ENCODE measurements around the gene AURKAIP1.

Gene AURKAIP1

DNA sequence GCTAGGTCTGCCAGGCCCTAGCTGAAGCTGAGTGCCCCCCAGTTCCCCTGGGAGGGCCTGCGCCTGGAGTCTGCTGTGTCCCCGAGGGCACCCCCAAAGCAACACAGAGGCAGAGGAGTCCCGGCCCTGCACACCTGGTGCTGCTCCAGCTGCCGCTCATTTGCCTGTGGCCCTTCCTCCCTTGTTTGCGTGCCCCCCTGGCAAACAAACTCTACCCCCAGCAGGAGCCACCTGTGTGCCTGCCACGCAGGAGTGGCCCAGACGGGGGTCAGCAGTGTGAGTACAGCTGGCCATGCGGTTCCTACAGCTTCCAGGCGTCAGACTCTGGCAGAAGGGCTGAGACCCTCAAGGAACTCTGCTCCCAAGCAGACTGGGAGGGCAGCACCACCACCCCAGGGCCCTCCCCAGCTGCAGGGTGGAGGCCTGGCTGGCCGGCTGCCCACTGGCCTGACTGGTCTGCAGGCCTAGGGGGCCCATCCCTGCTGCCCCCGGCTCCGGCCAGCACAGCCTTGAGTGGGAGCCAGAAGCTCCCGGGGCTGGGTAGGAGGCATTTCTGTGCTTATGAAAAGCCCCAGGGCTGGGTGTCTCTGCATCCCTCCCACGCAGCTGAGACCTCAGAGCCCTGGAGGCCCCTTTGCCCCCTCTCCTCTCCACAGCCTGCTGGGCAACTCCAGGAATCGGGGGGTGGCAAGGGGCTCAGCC, 44.5 kb downstream of the AURKAIP1 start:
- H3K4me3 ChIP-seq (ENCODE audit: low read depth, low read length), result no peak overlapping the region
- no peak for TF ChIP-seq MYC (IDR thresholded peaks at IDR 0.05; ENCODE audit: low read depth, low read length)
- DNase-seq (ENCODE audit: low read depth), result no peak

DNA sequence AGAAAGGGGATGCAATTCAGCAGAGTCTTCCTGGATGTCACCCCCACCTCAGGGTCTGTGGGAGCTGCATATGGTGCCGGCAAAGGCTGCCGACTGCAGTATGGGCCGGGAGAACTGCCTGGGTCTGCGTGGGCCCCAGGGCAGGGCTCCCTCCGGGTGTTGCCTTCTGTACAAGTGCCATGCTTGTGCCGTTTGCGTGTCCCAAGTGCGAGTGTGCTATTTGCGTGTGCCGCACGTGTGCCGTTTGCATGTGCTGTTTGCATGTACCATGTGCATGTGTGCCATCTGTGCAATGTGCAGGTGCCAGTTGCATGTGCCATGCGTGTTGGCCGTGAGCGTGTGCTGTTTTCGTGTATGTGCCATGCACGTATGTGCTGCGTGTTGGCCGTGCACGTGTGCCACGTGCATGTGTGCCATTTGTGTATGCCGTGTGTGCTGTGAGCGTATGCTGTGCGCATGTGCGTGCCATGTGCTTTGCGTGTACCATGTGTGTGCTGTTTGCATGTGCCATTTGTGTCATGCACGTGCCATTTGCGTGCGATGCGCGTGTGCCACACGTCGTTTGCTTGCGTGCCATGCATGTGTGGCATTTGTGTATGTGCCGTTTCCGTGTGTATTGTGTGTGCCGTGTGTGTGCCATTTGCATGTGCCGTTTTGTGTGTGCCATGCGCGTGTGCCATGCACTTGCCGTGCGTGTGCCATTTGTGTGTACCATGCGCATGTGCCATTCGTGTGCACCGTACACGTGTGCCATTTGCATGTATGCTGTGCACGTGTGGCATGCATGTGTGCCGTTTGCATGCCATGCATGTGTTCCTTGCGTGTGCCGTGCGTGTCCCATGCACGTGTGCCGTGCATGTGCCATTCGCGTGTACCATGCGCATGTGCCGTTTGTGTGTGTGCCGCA, 45.5 kb downstream of the AURKAIP1 start:
- TF ChIP-seq POLR2A (IDR thresholded peaks at IDR 0.05; ENCODE audit: extremely low read depth, insufficient read length) (no peak), MYC (IDR thresholded peaks at IDR 0.05; ENCODE audit: low read depth, low read length) (no peak)
- TF ChIP-seq, protein P1, sequence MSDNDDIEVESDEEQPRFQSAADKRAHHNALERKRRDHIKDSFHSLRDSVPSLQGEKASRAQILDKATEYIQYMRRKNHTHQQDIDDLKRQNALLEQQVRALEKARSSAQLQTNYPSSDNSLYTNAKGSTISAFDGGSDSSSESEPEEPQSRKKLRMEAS (IDR thresholded peaks at IDR 0.05; ENCODE audit: low read depth, low read length), result no peak
- TF ChIP-seq, protein P2, sequence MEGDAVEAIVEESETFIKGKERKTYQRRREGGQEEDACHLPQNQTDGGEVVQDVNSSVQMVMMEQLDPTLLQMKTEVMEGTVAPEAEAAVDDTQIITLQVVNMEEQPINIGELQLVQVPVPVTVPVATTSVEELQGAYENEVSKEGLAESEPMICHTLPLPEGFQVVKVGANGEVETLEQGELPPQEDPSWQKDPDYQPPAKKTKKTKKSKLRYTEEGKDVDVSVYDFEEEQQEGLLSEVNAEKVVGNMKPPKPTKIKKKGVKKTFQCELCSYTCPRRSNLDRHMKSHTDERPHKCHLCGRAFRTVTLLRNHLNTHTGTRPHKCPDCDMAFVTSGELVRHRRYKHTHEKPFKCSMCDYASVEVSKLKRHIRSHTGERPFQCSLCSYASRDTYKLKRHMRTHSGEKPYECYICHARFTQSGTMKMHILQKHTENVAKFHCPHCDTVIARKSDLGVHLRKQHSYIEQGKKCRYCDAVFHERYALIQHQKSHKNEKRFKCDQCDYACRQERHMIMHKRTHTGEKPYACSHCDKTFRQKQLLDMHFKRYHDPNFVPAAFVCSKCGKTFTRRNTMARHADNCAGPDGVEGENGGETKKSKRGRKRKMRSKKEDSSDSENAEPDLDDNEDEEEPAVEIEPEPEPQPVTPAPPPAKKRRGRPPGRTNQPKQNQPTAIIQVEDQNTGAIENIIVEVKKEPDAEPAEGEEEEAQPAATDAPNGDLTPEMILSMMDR (IDR thresholded peaks at IDR 0.05; ENCODE audit: low read depth, low read length), result no peak
- H3K4me3 ChIP-seq (ENCODE audit: low read depth, low read length), result no peak overlapping the region
- no peak for DNase-seq (ENCODE audit: low read depth)

DNA sequence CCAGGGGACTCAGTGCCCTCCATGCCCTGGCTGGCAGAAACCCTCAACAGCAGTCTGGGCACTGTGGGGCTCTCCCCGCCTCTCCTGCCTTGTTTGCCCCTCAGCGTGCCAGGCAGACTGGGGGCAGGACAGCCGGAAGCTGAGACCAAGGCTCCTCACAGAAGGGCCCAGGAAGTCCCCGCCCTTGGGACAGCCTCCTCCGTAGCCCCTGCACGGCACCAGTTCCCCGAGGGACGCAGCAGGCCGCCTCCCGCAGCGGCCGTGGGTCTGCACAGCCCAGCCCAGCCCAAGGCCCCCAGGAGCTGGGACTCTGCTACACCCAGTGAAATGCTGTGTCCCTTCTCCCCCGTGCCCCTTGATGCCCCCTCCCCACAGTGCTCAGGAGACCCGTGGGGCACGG, 46.8 kb downstream of the AURKAIP1 start:
- no peak for TF ChIP-seq MYC (IDR thresholded peaks at IDR 0.05; ENCODE audit: low read depth, low read length)
- TF ChIP-seq, protein P2 (IDR thresholded peaks at IDR 0.05; ENCODE audit: low read depth, low read length), result no peak
- TF ChIP-seq POLR2A (IDR thresholded peaks at IDR 0.05; ENCODE audit: extremely low read depth, insufficient read length), result no peak
- TF ChIP-seq, protein P1 (IDR thresholded peaks at IDR 0.05; ENCODE audit: low read depth, low read length), result no peak
- no peak overlapping the region for H3K4me3 ChIP-seq (ENCODE audit: low read depth, low read length)

DNA sequence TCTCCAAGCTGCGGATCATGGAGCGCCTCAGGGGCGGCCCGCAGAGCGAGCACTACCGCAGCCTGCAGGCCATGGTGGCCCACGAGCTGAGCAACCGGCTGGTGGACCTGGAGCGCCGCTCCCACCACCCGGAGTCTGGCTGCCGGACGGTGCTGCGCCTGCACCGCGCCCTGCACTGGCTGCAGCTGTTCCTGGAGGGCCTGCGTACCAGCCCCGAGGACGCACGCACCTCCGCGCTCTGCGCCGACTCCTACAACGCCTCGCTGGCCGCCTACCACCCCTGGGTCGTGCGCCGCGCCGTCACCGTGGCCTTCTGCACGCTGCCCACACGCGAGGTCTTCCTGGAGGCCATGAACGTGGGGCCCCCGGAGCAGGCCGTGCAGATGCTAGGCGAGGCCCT, 47.7 kb downstream of the AURKAIP1 start:
- no peak overlapping the region for H3K4me3 ChIP-seq (ENCODE audit: low read depth, low read length)
- DNase-seq (ENCODE audit: low read depth), result no peak
- no peak for TF ChIP-seq POLR2A (IDR thresholded peaks at IDR 0.05; ENCODE audit: extremely low read depth, insufficient read length)
- TF ChIP-seq, protein P2 (IDR thresholded peaks at IDR 0.05; ENCODE audit: low read depth, low read length), result no peak
- TF ChIP-seq, protein P1 (IDR thresholded peaks at IDR 0.05; ENCODE audit: low read depth, low read length), result no peak
- no peak for TF ChIP-seq MYC (IDR thresholded peaks at IDR 0.05; ENCODE audit: low read depth, low read length)

More for the DNA sequence above, 46.8 kb downstream of the AURKAIP1 start:
- DNase-seq (ENCODE audit: low read depth), result no peak

DNA sequence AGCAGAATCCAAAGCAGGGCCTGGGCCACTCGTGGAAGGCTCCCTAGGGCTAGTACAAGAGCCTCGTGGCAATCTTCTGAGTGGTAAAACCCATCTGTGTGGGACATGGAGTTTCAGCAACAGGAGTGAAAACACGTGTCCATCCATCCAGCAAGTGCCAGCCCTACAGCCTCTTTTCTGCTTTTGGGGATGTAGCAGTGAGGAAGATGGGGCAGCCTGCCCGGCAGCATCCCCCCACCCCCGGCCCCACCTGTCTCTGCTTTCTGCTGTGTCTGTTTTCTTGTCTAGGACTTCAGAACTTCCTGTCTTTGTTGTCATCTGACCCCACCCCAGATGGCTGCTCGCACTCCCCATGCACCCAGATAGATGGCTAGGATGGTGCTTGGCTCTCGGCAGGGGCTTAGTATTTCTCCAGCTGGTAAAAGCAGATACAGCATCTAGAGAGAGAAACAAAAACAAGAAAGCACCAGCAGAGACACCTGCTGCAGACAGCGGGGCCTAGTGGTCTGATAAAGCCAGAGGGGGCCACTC, 48.9 kb downstream of the AURKAIP1 start:
- no peak for TF ChIP-seq POLR2A (IDR thresholded peaks at IDR 0.05; ENCODE audit: extremely low read depth, insufficient read length)
- TF ChIP-seq, protein P2 (IDR thresholded peaks at IDR 0.05; ENCODE audit: low read depth, low read length), result no peak
- TF ChIP-seq MYC (IDR thresholded peaks at IDR 0.05; ENCODE audit: low read depth, low read length), result no peak
- TF ChIP-seq, protein P1 (IDR thresholded peaks at IDR 0.05; ENCODE audit: low read depth, low read length), result no peak
- no peak overlapping the region for H3K4me3 ChIP-seq (ENCODE audit: low read depth, low read length)
- DNase-seq (ENCODE audit: low read depth), result no peak

Measured in NB4 (cell line).